HepG2 (cell line): Measurements from ENCODE around the gene ELOVL2. TPM values are rescaled to one million over a fixed set of nuclear protein-coding genes. Genes with fewer than 3 reads are reported as not detected.

ENCODE experiments used
- AKNA ChIP-seq: sonication (generic); formaldehyde crosslinking; IDR thresholded peaks from 2 replicates; pipeline ENCODE4 v1.4.0; 2020; ENCODE audit warnings: missing genetic modification reagents, borderline replicate concordance
- ARID5B ChIP-seq: IDR thresholded peaks from 2 replicates; pipeline ENCODE4 v1.4.0; 2020; ENCODE audit warnings: mild to moderate bottlenecking, missing genetic modification reagents
- ATAD3A ChIP-seq: sonication (generic); formaldehyde crosslinking; IDR thresholded peaks from 2 replicates; pipeline ENCODE4 v1.4.0; 2020; ENCODE audit warnings: missing genetic modification reagents
- CREB3 ChIP-seq: sonication (generic); formaldehyde crosslinking; IDR thresholded peaks from 2 replicates; pipeline ENCODE4 v1.5.0; 2020; ENCODE audit warnings: missing genetic modification reagents
- CTCF ChIP-seq: sonication (generic); formaldehyde crosslinking; IDR thresholded peaks from 2 replicates; pipeline ENCODE4 v1.5.0; 2020; ENCODE audit warnings: mild to moderate bottlenecking, missing genetic modification reagents, moderate library complexity
- EZH2 ChIP-seq: conservative IDR thresholded peaks from 2 replicates; pipeline ENCODE4 v1.6.1; 2012; ENCODE audit warnings: mild to moderate bottlenecking, low read depth, low read length, moderate library complexity
- GABPA ChIP-seq, 2 experiments: IDR thresholded peaks; 2 replicates each; pipeline ENCODE4 v1.6.1; 2011 to 2016; ENCODE audit warnings: low read depth in 2 of 2, low read length in 1 of 2, missing biosample characterization in 1 of 2, missing genetic modification characterization in 1 of 2
- MAX ChIP-seq: IDR thresholded peaks from 2 replicates; pipeline ENCODE4 v1.6.1; 2012; ENCODE audit warnings: inconsistent platforms
- NFE2L2 ChIP-seq: fragments of 150-350 bp; IDR thresholded peaks from 2 replicates; pipeline ENCODE4 v1.6.1; 2014; ENCODE audit warnings: low read length
- TBL1XR1 ChIP-seq: fragments of 150-350 bp; IDR thresholded peaks from 2 replicates; pipeline ENCODE4 v1.6.1; 2014; ENCODE audit warnings: borderline replicate concordance, low read length; ENCODE audit not compliant: partially characterized antibody
- TCF7L2 ChIP-seq: IDR thresholded peaks from 2 replicates; pipeline ENCODE4 v1.6.1; 2011; ENCODE audit warnings: mild to moderate bottlenecking, low read depth, low read length, moderate library complexity
- ZFP36L2 ChIP-seq: sonication (generic); formaldehyde crosslinking; IDR thresholded peaks from 2 replicates; pipeline ENCODE4 v1.4.0; 2020; ENCODE audit warnings: missing genetic modification reagents
- ZNF10 ChIP-seq: sonication (generic); formaldehyde crosslinking; IDR thresholded peaks from 2 replicates; pipeline ENCODE4 v1.4.0; 2020; ENCODE audit warnings: mild to moderate bottlenecking, low read depth, missing genetic modification reagents, borderline replicate concordance
- ZNF280D ChIP-seq: sonication (generic); formaldehyde crosslinking; IDR thresholded peaks from 2 replicates; pipeline ENCODE4 v1.5.1; 2020; ENCODE audit warnings: mild to moderate bottlenecking, missing genetic modification reagents
- polyA plus RNA-seq, 8 experiments: library from polyadenylated mRNA; depleted of rRNA in 3 of 8; stranded (reverse) in 7 of 8; unstranded in 1 of 8; fragments of >200 nt; fragmentation: Illumina TruSeq in 4 of 8; extraction: Trizol in 4 of 8; gene quantifications; 2 replicates each; pipeline versions ENCODE4 v1.2.1 to v1.2.3, GENCODE V29; 2011 to 2016; ENCODE audit warnings: low read depth in 4 of 8, missing spikeins in 1 of 8, mixed read lengths in 1 of 8; ENCODE audit not compliant: insufficient read depth in 1 of 8
- total RNA-seq, 5 experiments: library from RNA; depleted of rRNA; stranded (reverse); fragments of >200 nt; fragmentation: Illumina TruSeq; extraction: Trizol; gene quantifications; 2 replicates each; pipeline ENCODE4 v1.2.3, GENCODE V29; 2016; ENCODE audit warnings: low read depth in 1 of 5

The ELOVL2 gene
- total and polyA plus RNA-seq, 2 of the 13 experiments (the other 11 are each of a cell fraction or from before 2014, with no cell fraction given), result 43.6 to 65.4 TPM

GRCh38 chr6:10957414-10957886, 86.7 kb downstream of the ELOVL2 start (continued):
- TF ChIP-seq AKNA (CRISPR knock-in tag), result no peak
- no peak for TF ChIP-seq CREB3 (CRISPR knock-in tag)
- no peak for TF ChIP-seq ZNF10 (CRISPR knock-in tag)
- no peak for TF ChIP-seq NFE2L2
- 0 out of 2 replicates have a peak, but pooled peaks have one; percentile 37 for TF ChIP-seq MAX
- no peak for TF ChIP-seq TBL1XR1
- TF ChIP-seq ZFP36L2 (CRISPR knock-in tag), result no peak
- TF ChIP-seq CTCF (CRISPR knock-in tag), result 0 out of 2 replicates have a peak, but pooled peaks have one; percentile 13
- TF ChIP-seq ARID5B (CRISPR knock-in tag), result peak; percentile 97
- peak; percentile 95 for TF ChIP-seq ZNF280D (CRISPR knock-in tag)
- no peak for TF ChIP-seq EZH2
- peak; percentile 39; the same call in 1 of the 2 replicates for TF ChIP-seq TCF7L2
- no peak for TF ChIP-seq ATAD3A (CRISPR knock-in tag)
- no peak for TF ChIP-seq GABPA (IDR thresholded peaks at IDR 0.05; ENCODE audit: low read depth, low read length)
- TF ChIP-seq GABPA (CRISPR knock-in tag; IDR thresholded peaks at IDR 0.05; ENCODE audit: low read depth), result peak; percentile 56; the same call in 1 of the 2 replicates
